GM12878 (cell line): ENCODE data around the gene PSMD13. TPM values are rescaled to one million over a fixed set of nuclear protein-coding genes. Genes with fewer than 3 reads are reported as not detected.

ENCODE experiments used
- ETV6 ChIP-seq, 2 experiments: fragments of 450-650 bp in 1 of 2; IDR thresholded peaks in 1 of 2; conservative IDR thresholded peaks in 1 of 2; 2 replicates each; pipeline ENCODE4 v1.6.1; 2014; ENCODE audit warnings: antibody characterized with exemption in 1 of 2, borderline replicate concordance in 1 of 2, low read depth in 1 of 2, mild to moderate bottlenecking in 1 of 2, moderate library complexity in 1 of 2
- FOS ChIP-seq: IDR thresholded peaks from 3 replicates; pipeline ENCODE4 v1.6.1; 2011; ENCODE audit warnings: borderline replicate concordance; ENCODE audit not compliant: insufficient read length; ENCODE audit errors: extremely low read depth
- MTA2 ChIP-seq: fragments of 450-650 bp; IDR thresholded peaks from 2 replicates; pipeline ENCODE4 v1.6.1; 2016; ENCODE audit warnings: low read depth, mild to moderate bottlenecking, moderate library complexity
- MXI1 ChIP-seq: fragments of 150-350 bp; IDR thresholded peaks from 2 replicates; pipeline ENCODE4 v1.6.1; 2011; ENCODE audit warnings: low read depth, mild to moderate bottlenecking, inconsistent platforms, low read length, improper control_type of control experiment
- TCF3 ChIP-seq: IDR thresholded peaks from 2 replicates; pipeline ENCODE4 v1.6.1; 2012; ENCODE audit warnings: low read depth, mild to moderate bottlenecking, low read length, borderline replicate concordance; ENCODE audit not compliant: insufficient read depth
- ZNF274 ChIP-seq: IDR thresholded peaks from one replicate; pipeline ENCODE4 v1.8.0; 2011; ENCODE audit not compliant: insufficient read length, insufficient read depth
- polyA plus RNA-seq, 11 experiments: library from polyadenylated mRNA; depleted of rRNA in 4 of 11; unstranded in 6 of 11; stranded (reverse) in 5 of 11; fragments of >200 nt; fragmentation: Nextera tagmentation in 4 of 11; fragmentation: Illumina TruSeq in 1 of 11; extraction: Ambion mirVana in 4 of 11; extraction: Trizol in 1 of 11; gene quantifications; 1 replicate in 1 of 11; 2 replicates in 10 of 11; pipeline versions ENCODE4 v1.2.1 to v1.2.3, GENCODE V29; 2011 to 2016; ENCODE audit warnings: inconsistent platforms in 2 of 11, missing spikeins in 2 of 11, low read depth in 1 of 11
- total RNA-seq, 4 experiments: library from RNA; depleted of rRNA in 3 of 4; stranded (reverse); fragments of >200 nt in 3 of 4; fragmentation: Illumina TruSeq in 1 of 4; extraction: Trizol in 1 of 4; gene quantifications; 2 replicates each; pipeline versions ENCODE4 v1.2.1 to v1.2.3, GENCODE V29; 2013 to 2021
- TF ChIP-seq, protein P1 (sequence below): fragments of 450-650 bp; IDR thresholded peaks from 2 replicates; pipeline ENCODE4 v1.6.1; 2018; ENCODE audit warnings: mild to moderate bottlenecking, low read depth, moderate library complexity; ENCODE audit not compliant: partially characterized antibody
- TF ChIP-seq, protein P2 (sequence below): IDR thresholded peaks from 2 replicates; pipeline ENCODE4 v1.6.1; 2011; ENCODE audit warnings: mild to moderate bottlenecking, low read depth, low read length, moderate library complexity; ENCODE audit not compliant: insufficient replicate concordance
- TF ChIP-seq, protein P3 (sequence below): fragments of 450-650 bp; conservative IDR thresholded peaks from 2 replicates; pipeline ENCODE4 v1.6.1; 2017; ENCODE audit warnings: mild to moderate bottlenecking, moderate library complexity
- TF ChIP-seq, protein P4 (sequence below): IDR thresholded peaks from 2 replicates; pipeline ENCODE4 v1.6.1; 2011; ENCODE audit warnings: low read depth, low read length, improper control_type of control experiment, borderline replicate concordance

Gene PSMD13
- total and polyA plus RNA-seq, 10 of the 15 experiments (the other 5 are each of a cell fraction or from before 2014, with no cell fraction given): 141 to 303 (median 177) TPM

DNA sequence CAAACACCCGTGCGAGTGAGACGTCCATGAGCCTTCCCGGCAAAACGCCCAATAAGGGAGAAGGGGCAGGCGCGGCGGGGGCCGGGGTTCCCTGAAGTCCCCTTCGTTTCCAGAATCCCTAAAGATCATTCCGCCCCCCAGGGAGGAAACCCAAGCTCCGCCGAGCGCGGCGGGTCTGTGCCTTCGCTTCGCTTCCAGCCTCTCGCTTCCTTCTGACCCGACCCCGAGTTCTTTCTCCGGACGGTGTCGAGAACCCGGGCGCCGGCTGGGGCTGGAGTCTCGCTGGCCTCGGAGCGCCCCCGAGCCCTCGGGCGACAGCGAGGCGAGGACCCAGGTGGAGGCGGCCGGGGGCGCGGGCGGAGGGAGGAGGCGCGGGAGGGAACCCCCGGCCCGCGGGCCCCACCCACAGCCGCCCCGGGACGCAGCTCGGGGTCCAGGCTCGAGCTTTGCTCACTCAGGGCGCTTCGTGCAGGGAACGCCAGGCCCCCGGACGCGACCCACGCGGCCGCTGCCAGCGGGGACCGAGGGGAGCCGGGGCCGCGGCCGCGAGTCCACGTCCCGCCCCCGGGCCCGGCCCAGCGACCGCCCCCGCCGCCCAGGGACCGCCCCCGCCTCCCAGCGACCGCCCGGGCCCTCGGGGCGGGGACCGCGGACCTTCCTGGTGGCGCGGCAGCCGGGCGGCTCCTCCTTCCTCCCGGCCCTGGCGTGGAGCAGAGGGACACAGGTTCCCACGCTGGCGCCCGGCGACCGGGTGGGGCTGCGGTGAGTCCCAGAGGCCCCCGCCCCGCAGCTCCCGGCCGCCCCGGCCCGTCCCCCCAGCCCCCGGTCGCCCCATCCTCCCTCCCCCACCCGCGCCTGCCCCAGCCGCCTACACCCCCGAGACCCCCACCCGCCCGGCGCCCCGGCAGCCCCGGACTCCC is 52.0 kb downstream of the PSMD13 start, which contains the start of gene PGGHG (continued):
- TF ChIP-seq ETV6 (conservative IDR thresholded peaks at IDR 0.05 in 1 of 2, IDR thresholded peaks at IDR 0.05 in 1 of 2; ENCODE audit: borderline replicate concordance in 1 of 2, low read depth in 1 of 2) (no peak), ZNF274 (no peak), FOS (no peak), TCF3 (no peak), MXI1 (no peak), MTA2 (no peak)
- TF ChIP-seq, protein P1, sequence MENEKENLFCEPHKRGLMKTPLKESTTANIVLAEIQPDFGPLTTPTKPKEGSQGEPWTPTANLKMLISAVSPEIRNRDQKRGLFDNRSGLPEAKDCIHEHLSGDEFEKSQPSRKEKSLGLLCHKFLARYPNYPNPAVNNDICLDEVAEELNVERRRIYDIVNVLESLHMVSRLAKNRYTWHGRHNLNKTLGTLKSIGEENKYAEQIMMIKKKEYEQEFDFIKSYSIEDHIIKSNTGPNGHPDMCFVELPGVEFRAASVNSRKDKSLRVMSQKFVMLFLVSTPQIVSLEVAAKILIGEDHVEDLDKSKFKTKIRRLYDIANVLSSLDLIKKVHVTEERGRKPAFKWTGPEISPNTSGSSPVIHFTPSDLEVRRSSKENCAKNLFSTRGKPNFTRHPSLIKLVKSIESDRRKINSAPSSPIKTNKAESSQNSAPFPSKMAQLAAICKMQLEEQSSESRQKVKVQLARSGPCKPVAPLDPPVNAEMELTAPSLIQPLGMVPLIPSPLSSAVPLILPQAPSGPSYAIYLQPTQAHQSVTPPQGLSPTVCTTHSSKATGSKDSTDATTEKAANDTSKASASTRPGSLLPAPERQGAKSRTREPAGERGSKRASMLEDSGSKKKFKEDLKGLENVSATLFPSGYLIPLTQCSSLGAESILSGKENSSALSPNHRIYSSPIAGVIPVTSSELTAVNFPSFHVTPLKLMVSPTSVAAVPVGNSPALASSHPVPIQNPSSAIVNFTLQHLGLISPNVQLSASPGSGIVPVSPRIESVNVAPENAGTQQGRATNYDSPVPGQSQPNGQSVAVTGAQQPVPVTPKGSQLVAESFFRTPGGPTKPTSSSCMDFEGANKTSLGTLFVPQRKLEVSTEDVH: no peak
- TF ChIP-seq, protein P2, sequence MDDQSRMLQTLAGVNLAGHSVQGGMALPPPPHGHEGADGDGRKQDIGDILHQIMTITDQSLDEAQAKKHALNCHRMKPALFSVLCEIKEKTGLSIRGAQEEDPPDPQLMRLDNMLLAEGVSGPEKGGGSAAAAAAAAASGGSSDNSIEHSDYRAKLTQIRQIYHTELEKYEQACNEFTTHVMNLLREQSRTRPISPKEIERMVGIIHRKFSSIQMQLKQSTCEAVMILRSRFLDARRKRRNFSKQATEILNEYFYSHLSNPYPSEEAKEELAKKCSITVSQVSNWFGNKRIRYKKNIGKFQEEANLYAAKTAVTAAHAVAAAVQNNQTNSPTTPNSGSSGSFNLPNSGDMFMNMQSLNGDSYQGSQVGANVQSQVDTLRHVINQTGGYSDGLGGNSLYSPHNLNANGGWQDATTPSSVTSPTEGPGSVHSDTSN: no peak
- TF ChIP-seq, protein P3, sequence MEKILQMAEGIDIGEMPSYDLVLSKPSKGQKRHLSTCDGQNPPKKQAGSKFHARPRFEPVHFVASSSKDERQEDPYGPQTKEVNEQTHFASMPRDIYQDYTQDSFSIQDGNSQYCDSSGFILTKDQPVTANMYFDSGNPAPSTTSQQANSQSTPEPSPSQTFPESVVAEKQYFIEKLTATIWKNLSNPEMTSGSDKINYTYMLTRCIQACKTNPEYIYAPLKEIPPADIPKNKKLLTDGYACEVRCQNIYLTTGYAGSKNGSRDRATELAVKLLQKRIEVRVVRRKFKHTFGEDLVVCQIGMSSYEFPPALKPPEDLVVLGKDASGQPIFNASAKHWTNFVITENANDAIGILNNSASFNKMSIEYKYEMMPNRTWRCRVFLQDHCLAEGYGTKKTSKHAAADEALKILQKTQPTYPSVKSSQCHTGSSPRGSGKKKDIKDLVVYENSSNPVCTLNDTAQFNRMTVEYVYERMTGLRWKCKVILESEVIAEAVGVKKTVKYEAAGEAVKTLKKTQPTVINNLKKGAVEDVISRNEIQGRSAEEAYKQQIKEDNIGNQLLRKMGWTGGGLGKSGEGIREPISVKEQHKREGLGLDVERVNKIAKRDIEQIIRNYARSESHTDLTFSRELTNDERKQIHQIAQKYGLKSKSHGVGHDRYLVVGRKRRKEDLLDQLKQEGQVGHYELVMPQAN: peak; percentile 50; the same call in 1 of the 2 replicates
- TF ChIP-seq, protein P4, sequence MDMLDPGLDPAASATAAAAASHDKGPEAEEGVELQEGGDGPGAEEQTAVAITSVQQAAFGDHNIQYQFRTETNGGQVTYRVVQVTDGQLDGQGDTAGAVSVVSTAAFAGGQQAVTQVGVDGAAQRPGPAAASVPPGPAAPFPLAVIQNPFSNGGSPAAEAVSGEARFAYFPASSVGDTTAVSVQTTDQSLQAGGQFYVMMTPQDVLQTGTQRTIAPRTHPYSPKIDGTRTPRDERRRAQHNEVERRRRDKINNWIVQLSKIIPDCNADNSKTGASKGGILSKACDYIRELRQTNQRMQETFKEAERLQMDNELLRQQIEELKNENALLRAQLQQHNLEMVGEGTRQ: no peak
